Lung (tissue), 12 donors: Measurements from ENCODE around the gene GCSAM. TPM values are rescaled to one million over a fixed set of nuclear protein-coding genes. Genes with fewer than 3 reads are reported as not detected.

ENCODE experiments used
- ATAC-seq: fragments of 200-7000 bp; cut with Tn5 transposase; one replicate; pipeline ENCODE4 v1.9.1; 2020; ENCODE audit warnings: moderate number of reproducible peaks; ENCODE audit not compliant: insufficient read depth, low FRiP score
- DNase-seq, 3 donors: peaks; one replicate each; pipeline ENCODE4 v3.0.0-alpha.2; 2013 to 2017
- H3K27ac ChIP-seq, 2 donors: one replicate each; pipeline ENCODE4 v1.5.1; 2013; ENCODE audit warnings: mild to moderate bottlenecking in 2 of 2, moderate library complexity in 2 of 2, control low read depth in 1 of 2, inconsistent platforms in 1 of 2, low read depth in 1 of 2, low read length in 1 of 2
- H3K27me3 ChIP-seq, 3 donors: one replicate each; pipeline ENCODE4 v1.5.1; 2013; ENCODE audit warnings: low read length in 2 of 3; ENCODE audit not compliant: control insufficient read depth in 3 of 3, insufficient read depth in 3 of 3
- H3K36me3 ChIP-seq, 4 donors: one replicate each; pipeline ENCODE4 v1.5.1; 2013; ENCODE audit warnings: low read length in 4 of 4, mild to moderate bottlenecking in 1 of 4, moderate library complexity in 1 of 4; ENCODE audit not compliant: control insufficient read depth in 4 of 4, insufficient read depth in 4 of 4
- H3K4me1 ChIP-seq, 5 donors: one replicate each; pipeline ENCODE4 v1.5.1; 2013; ENCODE audit warnings: low read length in 5 of 5, mild to moderate bottlenecking in 2 of 5, moderate library complexity in 1 of 5; ENCODE audit not compliant: control insufficient read depth in 5 of 5, insufficient read depth in 5 of 5
- H3K4me3 ChIP-seq: one replicate; pipeline ENCODE4 v1.5.1; 2013; ENCODE audit warnings: mild to moderate bottlenecking, control low read depth, moderate library complexity
- H3K9ac ChIP-seq, 2 donors: one replicate each; pipeline ENCODE4 v1.5.1; 2013; ENCODE audit warnings: low read length in 2 of 2, control low read depth in 1 of 2; ENCODE audit not compliant: insufficient read depth in 1 of 2
- H3K9me3 ChIP-seq, 4 donors: one replicate each; pipeline ENCODE4 v1.5.1; 2013; ENCODE audit warnings: low read length in 3 of 4, mild to moderate bottlenecking in 1 of 4, moderate library complexity in 1 of 4; ENCODE audit not compliant: control insufficient read depth in 4 of 4, insufficient read depth in 3 of 4
- CTCF ChIP-seq: IDR thresholded peaks from 2 replicates; pipeline ENCODE4 v1.5.1; 2012; ENCODE audit warnings: mild to moderate bottlenecking; ENCODE audit errors: control extremely low read depth, extremely low read depth
- WGBS, 2 donors: extraction: QIAGEN DNeasy Blood & Tissue Kit; methylation state at CpG; one replicate each; pipeline ENCODE4 v1.1.7; 2013; 5-methylcytosine and 5-hydroxymethylcytosine counted together
- polyA plus RNA-seq, 2 donors: library from polyadenylated mRNA; stranded (reverse); fragments of 200-250 nt; gene quantifications; one replicate each; pipeline ENCODE4 v1.2.1, GENCODE V29; 2013
- total RNA-seq, 2 donors: library from RNA; depleted of rRNA in 1 of 2; stranded (reverse); fragments of >200 nt in 1 of 2; gene quantifications; one replicate each; pipeline ENCODE4 v1.2.1, GENCODE V29; 2014 to 2021
- donor health status: control.
- donor health status: control.
- donor health status: Bipolar disorder and iron deficiency.
- donor health status: healthy.
- donor health status: DM: yes; HTN: yes; CAD: no.

GCSAM gene
- total and polyA plus RNA-seq, 4 donors, result 0.14 to 0.97 (median 0.47) TPM

GRCh38 chr3:112132554-112132953, 494 bp downstream of the GCSAM start:
- peaks cover 0 to 3% (median 0%) of the 10 kb centered on the region in 5 donors for H3K4me1 ChIP-seq
- no peak overlapping the region for H3K4me3 ChIP-seq
- WGBS, 2 donors, result 77 to 92% methylated on average over 1 of the region's 1 CpG
- H3K36me3 ChIP-seq, result peaks cover 0 to 1% (median 0%) of the 10 kb centered on the region in 4 donors
- no peak overlapping the region for H3K27ac ChIP-seq
- no peaks in the 10 kb centered on the region for H3K27me3 ChIP-seq
- H3K9me3 ChIP-seq, result no peaks in the 10 kb centered on the region
- no peak for DNase-seq
- ATAC-seq, result no peak
- TF ChIP-seq CTCF, result no peak
- H3K9ac ChIP-seq, result no peak overlapping the region

- H3K4me3 ChIP-seq, result no peak overlapping the region
- peaks cover 0 to 1% (median 0%) of the 10 kb centered on the region in 4 donors for H3K36me3 ChIP-seq
- no peaks in the 10 kb centered on the region for H3K9me3 ChIP-seq
- H3K27ac ChIP-seq, result no peak overlapping the region
- peaks cover 0 to 3% (median 0%) of the 10 kb centered on the region in 5 donors for H3K4me1 ChIP-seq
- 93 to 97% methylated on average over 3 of the region's 3 CpGs for WGBS, 2 donors
- no peaks in the 10 kb centered on the region for H3K27me3 ChIP-seq
- no peak overlapping the region for H3K9ac ChIP-seq
- no peak for ATAC-seq
- DNase-seq, result no peak
- TF ChIP-seq CTCF, result no peak
These were observed 960 bp downstream of the GCSAM start for GRCh38 chr3:112132088-112132487.

GRCh38 chr3:112131111-112131510, 1.9 kb downstream of the GCSAM start:
- Histone ChIP-seq H3K9ac (no peak overlapping the region), H3K4me1 (peaks cover 0 to 5% (median 0%) of the 10 kb centered on the region in 5 donors), H3K27ac (no peak overlapping the region), H3K27me3 (no peaks in the 10 kb centered on the region), H3K4me3 (no peak overlapping the region), H3K36me3 (peaks cover 0 to 1% (median 0%) of the 10 kb centered on the region in 4 donors), H3K9me3 (no peaks in the 10 kb centered on the region)
- DNase-seq (no peak), ATAC-seq (no peak)
- no peak for TF ChIP-seq CTCF
- WGBS, 2 donors, result 92 to 99% methylated on average over 3 of the region's 3 CpGs

- WGBS, 2 donors, result 81 to 87% methylated on average over 3 of the region's 3 CpGs
- Histone ChIP-seq H3K9ac (no peak overlapping the region), H3K27me3 (no peaks in the 10 kb centered on the region), H3K9me3 (no peaks in the 10 kb centered on the region), H3K27ac (no peak overlapping the region), H3K4me3 (no peak overlapping the region), H3K4me1 (peaks cover 0 to 5% (median 0%) of the 10 kb centered on the region in 5 donors), H3K36me3 (peaks cover 0 to 1% (median 0%) of the 10 kb centered on the region in 4 donors)
- ATAC-seq (no peak), DNase-seq (no peak)
- TF ChIP-seq CTCF, result no peak
These were observed 2.4 kb downstream of the GCSAM start for GRCh38 chr3:112130638-112130993.
